Small intestine (tissue), 7 donors: ENCODE data around the gene RSKR. TPM values are rescaled to one million over a fixed set of nuclear protein-coding genes. Genes with fewer than 3 reads are reported as not detected.
A peak's percentile ranks its signal among the peaks of the same experiment; 100 is the strongest.

Experiments used
- DNase-seq, 2 donors: peaks; one replicate each; pipeline versions ENCODE4 v3.0.0 to v3.0.0-alpha.2; 2013
- FAIRE-seq: peaks from 2 replicates; lab custom pipeline; 2012; peaks lifted over from hg19 to GRCh38; lab: Jason Lieb, UNC
- H3K27ac ChIP-seq, 3 donors: one replicate each; pipeline ENCODE4 v1.5.1; 2013; ENCODE audit warnings: low read length in 2 of 3, mild to moderate bottlenecking in 2 of 3, control low read depth in 1 of 3, inconsistent platforms in 1 of 3, low read depth in 1 of 3, moderate library complexity in 1 of 3
- H3K27me3 ChIP-seq, 3 donors: one replicate each; pipeline ENCODE4 v1.6.1; 2013; ENCODE audit warnings: low read length in 3 of 3, inconsistent platforms in 1 of 3; ENCODE audit not compliant: control insufficient read depth in 3 of 3, insufficient read depth in 3 of 3
- H3K36me3 ChIP-seq, 3 donors: one replicate each; pipeline ENCODE4 v1.6.1; 2013; ENCODE audit warnings: low read length in 3 of 3, inconsistent platforms in 1 of 3, low read depth in 1 of 3, mild to moderate bottlenecking in 1 of 3, moderate library complexity in 1 of 3; ENCODE audit not compliant: control insufficient read depth in 3 of 3, insufficient read depth in 2 of 3
- H3K4me1 ChIP-seq, 3 donors: one replicate each; pipeline ENCODE4 v1.6.1; 2013; ENCODE audit warnings: low read length in 2 of 3, inconsistent platforms in 1 of 3, low read depth in 1 of 3, mild to moderate bottlenecking in 1 of 3, moderate library complexity in 1 of 3; ENCODE audit not compliant: control insufficient read depth in 3 of 3, insufficient read depth in 2 of 3
- H3K4me3 ChIP-seq, 3 donors: one replicate each; pipeline ENCODE4 v1.5.1; 2013; ENCODE audit warnings: low read length in 3 of 3, control low read depth in 1 of 3, inconsistent platforms in 1 of 3, low read depth in 1 of 3, mild to moderate bottlenecking in 1 of 3, moderate library complexity in 1 of 3
- H3K9me3 ChIP-seq, 2 donors: one replicate each; pipeline ENCODE4 v1.6.1; 2013; ENCODE audit warnings: low read depth in 1 of 2, low read length in 1 of 2; ENCODE audit not compliant: control insufficient read depth in 2 of 2, insufficient read depth in 1 of 2
- WGBS, 3 donors: extraction: QIAGEN DNeasy Blood & Tissue Kit; methylation state at CpG; one replicate each; pipeline ENCODE4 v1.1.7; 2013; 5-methylcytosine and 5-hydroxymethylcytosine counted together
- polyA plus RNA-seq, 4 donors: library from polyadenylated mRNA; stranded (reverse) in 3 of 4; unstranded in 1 of 4; fragments of 200-250 nt in 3 of 4; fragments of 120-200 nt in 1 of 4; gene quantifications; one replicate each; pipeline versions ENCODE4 v1.2.1 to v1.2.3, GENCODE V29; 2013
- donor health status: healthy with polysubstance abuse.
- donor health status: control.
- donor health status: control.
- donor health status: Bipolar disorder and iron deficiency.
- donor health status: healthy.

The RSKR gene
- polyA plus RNA-seq, 4 donors = 0.22 to 13.0 (median 1.9) TPM

DNA sequence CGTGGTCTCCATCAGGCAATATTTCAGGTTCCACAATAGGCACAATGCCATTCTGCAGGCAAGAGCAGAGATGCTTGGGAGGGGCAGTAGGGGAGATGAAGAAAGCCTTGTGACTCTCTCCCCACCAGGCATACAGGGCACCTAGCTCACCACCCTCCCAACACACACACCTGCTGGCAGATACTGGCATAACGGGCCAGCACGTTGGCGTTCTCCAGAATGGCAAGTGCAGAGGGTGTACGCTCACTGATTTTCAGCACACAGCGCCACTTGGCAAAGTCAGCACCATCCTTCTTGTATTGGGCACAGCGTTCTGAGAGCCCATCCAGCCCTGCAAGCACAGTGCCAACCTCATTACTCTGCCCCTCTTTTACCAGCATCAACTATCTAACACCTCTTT is 39.5 kb downstream of the RSKR start:
- no peak overlapping the region for H3K27ac ChIP-seq
- no peak overlapping the region for H3K4me3 ChIP-seq
- H3K4me1 ChIP-seq = peaks cover 2 to 16% (median 3%) of the 10 kb centered on the region in 3 donors
- FAIRE-seq (no peak), DNase-seq (no peak)
- no peaks in the 10 kb centered on the region for H3K9me3 ChIP-seq
- peaks cover 0 to 27% (median 0%) of the 10 kb centered on the region in 3 donors for H3K36me3 ChIP-seq
- H3K27me3 ChIP-seq = no peaks in the 10 kb centered on the region
- 70 to 88% (median 77%) methylated on average over 7 of the region's 7 CpGs for WGBS, 3 donors

- WGBS, 3 donors = 95 to 100% (median 96%) methylated on average over 6 of the region's 6 CpGs
- Histone ChIP-seq H3K4me1 (peaks cover 3 to 16% (median 4%) of the 10 kb centered on the region in 3 donors), H3K4me3 (no peak overlapping the region), H3K36me3 (peaks cover 0 to 26% (median 0%) of the 10 kb centered on the region in 3 donors), H3K27ac (no peak overlapping the region), H3K9me3 (no peaks in the 10 kb centered on the region), H3K27me3 (no peaks in the 10 kb centered on the region)
- FAIRE-seq (no peak), DNase-seq (no peak)
Observed at GRCh38 chr17:28573966-28574480, 40.0 kb downstream of the RSKR start.

DNA sequence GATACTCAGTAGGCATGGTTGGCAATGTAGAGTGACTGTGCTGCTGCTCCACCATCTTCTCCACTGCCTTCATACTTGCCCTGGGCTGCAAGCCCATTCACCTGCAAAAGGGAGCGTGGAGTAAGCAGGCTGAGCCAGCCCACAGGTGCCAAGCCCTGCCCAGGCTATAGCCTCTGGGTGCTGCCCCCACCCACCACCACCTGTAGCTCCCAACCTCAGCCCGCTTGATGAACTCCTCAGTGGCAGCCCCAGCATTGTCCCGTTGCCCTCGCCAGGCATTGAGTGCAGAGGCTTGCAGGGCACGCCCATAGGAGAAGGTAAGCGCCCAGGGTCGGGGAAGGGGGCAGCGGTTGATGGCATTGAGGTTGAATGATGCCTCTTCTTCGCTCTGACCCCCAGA is 40.5 kb downstream of the RSKR start:
- H3K4me3 ChIP-seq = no peak overlapping the region
- H3K9me3 ChIP-seq = no peaks in the 10 kb centered on the region
- peaks cover 0 to 23% (median 0%) of the 10 kb centered on the region in 3 donors for H3K36me3 ChIP-seq
- no peaks in the 10 kb centered on the region for H3K27me3 ChIP-seq
- WGBS, 3 donors = 93 to 95% (median 94%) methylated on average over 9 of the region's 9 CpGs
- H3K27ac ChIP-seq = no peak overlapping the region
- FAIRE-seq (no peak), DNase-seq (no peak)
- H3K4me1 ChIP-seq = peaks cover 3 to 16% (median 4%) of the 10 kb centered on the region in 3 donors

- no peak for FAIRE-seq
- Histone ChIP-seq H3K27ac (no peak overlapping the region), H3K27me3 (no peaks in the 10 kb centered on the region), H3K4me1 (peaks cover 3 to 16% (median 4%) of the 10 kb centered on the region in 3 donors), H3K4me3 (no peak overlapping the region), H3K36me3 (peaks cover 0 to 18% (median 0%) of the 10 kb centered on the region in 3 donors), H3K9me3 (no peaks in the 10 kb centered on the region)
- DNase-seq = peak in 1 of 2 donors; percentile 33
Observed at GRCh38 chr17:28573040-28573380, 41.0 kb downstream of the RSKR start.

DNA sequence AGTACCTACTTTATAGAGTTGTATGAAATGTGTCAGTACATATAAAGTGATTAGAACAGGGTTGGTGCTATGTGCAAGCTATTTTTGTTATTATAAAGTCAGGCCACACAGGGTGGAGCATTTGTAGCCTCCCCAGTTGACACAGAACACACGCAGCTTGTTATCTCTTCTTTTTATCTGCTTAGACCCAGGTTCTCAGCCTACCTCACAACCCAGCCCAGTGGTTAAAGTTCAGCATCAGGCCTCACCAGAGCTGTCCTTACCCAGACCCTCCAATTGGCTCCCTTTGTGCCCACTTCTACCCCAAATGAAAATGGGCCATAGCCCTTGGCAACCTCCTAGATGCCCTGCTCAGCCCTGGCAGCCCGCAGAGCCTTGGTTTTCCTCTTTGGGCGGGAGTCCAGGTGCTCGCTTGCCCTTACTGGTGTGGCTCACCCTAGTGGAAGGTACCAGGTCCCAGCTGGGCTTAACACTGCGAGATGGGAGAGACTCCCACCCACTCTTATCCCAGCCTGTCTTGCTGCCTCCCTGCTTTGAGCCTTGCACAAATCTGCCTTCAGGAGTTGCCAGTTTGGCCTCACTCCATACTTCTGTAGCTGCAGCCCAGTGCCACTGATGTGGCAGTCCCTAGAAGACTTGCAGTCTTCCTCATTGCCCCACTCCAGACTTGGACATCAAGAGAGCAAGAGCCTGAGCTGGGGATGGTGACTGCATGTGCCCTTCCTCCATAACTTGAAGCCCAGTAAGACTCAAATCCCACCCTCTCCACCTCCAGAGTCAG is 41.5 kb downstream of the RSKR start:
- no peak for FAIRE-seq
- Histone ChIP-seq H3K27me3 (no peaks in the 10 kb centered on the region), H3K36me3 (peaks cover 0 to 15% (median 0%) of the 10 kb centered on the region in 3 donors), H3K27ac (peak overlapping the region in 1 of 3 donors; percentile 72), H3K4me3 (peak overlapping the region in 1 of 3 donors; percentile 82), H3K4me1 (peaks cover 3 to 16% (median 4%) of the 10 kb centered on the region in 3 donors), H3K9me3 (no peaks in the 10 kb centered on the region)
- WGBS, 3 donors = 28 to 69% (median 49%) methylated on average over 5 of the region's 5 CpGs
- DNase-seq = peak; percentile 42 to 76

DNA sequence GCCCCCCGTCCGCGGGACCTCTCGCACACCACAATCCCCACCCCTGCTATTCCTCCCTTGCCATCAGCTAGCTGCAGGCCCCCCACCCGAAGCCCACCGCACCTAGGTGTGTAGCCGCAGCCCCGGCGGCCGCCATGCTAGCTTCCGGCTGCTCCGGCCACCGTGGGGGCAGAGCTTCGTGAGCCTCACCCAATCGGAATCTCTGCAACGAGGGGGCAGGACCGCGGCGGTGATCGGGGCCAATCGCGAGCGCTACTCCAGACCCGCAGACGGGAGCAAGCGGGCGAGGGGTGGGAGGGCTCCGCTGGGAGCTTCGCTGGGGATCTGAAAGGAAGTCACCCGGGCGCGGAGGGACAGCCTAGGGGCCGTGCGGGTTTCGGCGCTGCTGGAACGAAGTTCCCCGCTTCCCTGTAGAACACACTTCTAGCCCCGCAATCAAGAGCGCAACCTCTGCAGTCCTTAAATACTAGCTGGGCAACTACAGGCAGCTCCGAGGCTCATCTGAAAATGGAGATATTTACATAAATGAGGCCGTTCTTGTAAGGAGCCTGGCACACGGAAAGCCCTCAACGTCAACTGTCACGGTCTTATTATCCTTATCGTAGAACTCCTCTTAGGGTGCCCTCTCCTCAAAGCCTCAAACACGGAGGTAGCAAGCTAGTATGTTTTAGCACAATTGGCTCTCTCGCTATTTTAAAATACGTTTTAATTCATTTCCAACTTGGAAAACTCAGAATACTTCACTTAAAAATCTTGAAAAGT is 42.4 kb downstream of the RSKR start, which contains the start of gene PIGS:
TSS of gene PIGS (minus strand) at position 164 of the 762 bp plus-strand sequence. CDS start at position 136, 28 bp downstream.
- WGBS, 3 donors = 0 to 1% (median 1%) methylated on average over 49 of the region's 49 CpGs

DNA sequence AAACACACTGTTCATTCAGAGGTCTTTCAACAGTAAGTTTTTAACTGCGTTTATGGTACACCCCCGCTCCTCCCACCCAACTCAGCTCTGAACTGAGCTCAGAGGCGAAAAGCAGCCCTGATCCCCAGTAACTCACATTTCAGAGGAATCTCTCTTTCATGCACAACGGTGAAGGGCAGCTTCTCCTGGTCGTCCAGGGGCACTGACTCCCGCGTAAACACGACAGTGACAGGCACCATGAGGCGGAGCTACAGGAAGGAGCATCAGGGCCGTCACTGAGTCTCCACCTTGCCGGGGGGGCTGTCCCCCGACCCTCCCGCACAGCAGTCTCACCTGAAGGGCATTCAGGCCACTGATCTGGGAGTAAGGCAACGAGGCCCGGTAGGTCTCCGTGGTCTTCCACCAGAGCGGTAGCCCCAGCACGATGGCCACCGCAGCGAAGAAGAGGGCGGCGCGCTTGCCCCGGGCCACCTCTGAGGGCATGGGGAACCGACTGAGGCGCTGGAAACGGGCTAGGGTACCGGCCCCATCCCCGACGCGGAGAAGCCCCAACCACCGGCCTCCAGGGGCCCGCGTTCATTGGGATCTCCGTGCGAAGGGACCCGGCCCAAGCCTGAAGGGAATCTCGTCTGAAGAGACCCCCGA is 43.1 kb downstream of the RSKR start:
- Histone ChIP-seq H3K27ac (peak overlapping the region; percentile 57 to 76 (median 73)), H3K4me3 (peak overlapping the region; percentile 82 to 98 (median 84)), H3K36me3 (peaks cover 0 to 16% (median 6%) of the 10 kb centered on the region in 3 donors), H3K9me3 (no peaks in the 10 kb centered on the region), H3K4me1 (peaks cover 3 to 12% (median 4%) of the 10 kb centered on the region in 3 donors), H3K27me3 (no peaks in the 10 kb centered on the region)
- peak; percentile 43 to 60 for DNase-seq
- no peak for FAIRE-seq
- WGBS, 3 donors = 1% methylated on average over 33 to 39 of the region's 39 CpGs

More for the DNA sequence above, 42.4 kb downstream of the RSKR start, which contains the start of gene PIGS:
- Histone ChIP-seq H3K27ac (peak within 1 kb of the TSS; percentile 57 to 86 (median 76)), H3K9me3 (no peaks in the 10 kb centered on the region), H3K4me3 (peak within 1 kb of the TSS; percentile 82 to 98 (median 84)), H3K4me1 (peaks cover 3 to 12% (median 4%) of the 10 kb centered on the region in 3 donors), H3K36me3 (peaks cover 0 to 15% (median 6%) of the 10 kb centered on the region in 3 donors), H3K27me3 (no peaks in the 10 kb centered on the region)
- FAIRE-seq (no peak), DNase-seq (peak; percentile 94 to 96)

DNA sequence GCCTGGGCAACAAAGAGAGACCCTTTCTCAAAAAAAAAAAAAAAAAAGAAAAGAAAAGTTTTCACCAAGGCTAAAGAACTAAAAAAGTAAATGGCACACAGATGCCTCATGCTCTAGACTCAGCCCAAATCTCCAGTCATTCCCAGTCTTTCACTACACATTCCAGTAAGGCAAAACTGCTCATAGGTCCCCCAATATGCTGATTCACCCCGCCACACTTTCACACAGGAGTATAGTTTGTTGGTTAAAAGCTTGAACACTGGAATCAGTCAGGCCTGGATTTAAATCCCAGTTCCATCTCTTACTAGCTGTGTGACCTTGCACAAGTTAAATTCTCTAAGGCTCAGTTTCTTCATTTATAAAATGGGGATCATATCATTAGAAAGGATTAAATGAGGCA is 44.5 kb downstream of the RSKR start:
- Histone ChIP-seq H3K27ac (no peak overlapping the region), H3K4me1 (peaks cover 3 to 12% (median 4%) of the 10 kb centered on the region in 3 donors), H3K36me3 (peaks cover 0 to 21% (median 6%) of the 10 kb centered on the region in 3 donors), H3K27me3 (no peaks in the 10 kb centered on the region), H3K9me3 (no peaks in the 10 kb centered on the region), H3K4me3 (no peak overlapping the region)
- 96 to 98% (median 96%) methylated on average over 1 of the region's 1 CpG for WGBS, 3 donors
- DNase-seq (no peak), FAIRE-seq (no peak)
